ENCODE results near the gene RPLP1. TPM values are rescaled to one million over a fixed set of nuclear protein-coding genes. Genes with fewer than 3 reads are reported as not detected.
"Not testable (repeated sequence)": the region's sequence is repeated elsewhere in the genome, so short reads cannot be mapped to it uniquely, and the experiment has no call there.

Gene RPLP1
- total RNA-seq, 1 experiment from 2014 or later: 2,621 TPM

DNA sequence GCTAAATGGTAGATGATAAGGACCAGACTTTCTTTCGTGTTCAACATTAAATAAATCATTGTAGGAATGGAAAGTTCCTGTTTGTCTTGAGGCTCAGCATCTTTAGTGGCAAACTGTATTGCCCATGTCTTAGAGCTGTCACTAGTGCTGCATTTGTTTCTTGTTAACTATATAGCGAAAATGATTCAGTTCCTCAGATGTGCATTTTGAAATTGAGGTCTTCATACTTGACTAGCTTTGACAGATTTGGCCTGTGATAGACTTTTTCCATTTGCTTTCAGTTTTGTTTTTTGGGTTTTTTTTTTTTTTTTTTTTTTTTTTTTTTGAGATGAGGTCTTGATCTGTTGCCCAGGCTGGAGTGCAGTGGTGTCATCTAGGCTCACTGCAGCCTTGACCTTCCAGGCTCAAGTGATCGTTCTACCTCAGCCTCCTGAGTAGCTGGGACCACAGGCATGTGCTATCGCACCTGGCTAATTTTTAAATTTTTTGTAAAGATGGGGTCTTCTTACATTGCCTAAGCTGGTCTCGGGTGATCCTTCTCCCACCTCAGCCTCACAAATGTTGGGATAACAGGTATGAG is 9.5 kb upstream of the RPLP1 start:
- TF ChIP-seq, protein P1, sequence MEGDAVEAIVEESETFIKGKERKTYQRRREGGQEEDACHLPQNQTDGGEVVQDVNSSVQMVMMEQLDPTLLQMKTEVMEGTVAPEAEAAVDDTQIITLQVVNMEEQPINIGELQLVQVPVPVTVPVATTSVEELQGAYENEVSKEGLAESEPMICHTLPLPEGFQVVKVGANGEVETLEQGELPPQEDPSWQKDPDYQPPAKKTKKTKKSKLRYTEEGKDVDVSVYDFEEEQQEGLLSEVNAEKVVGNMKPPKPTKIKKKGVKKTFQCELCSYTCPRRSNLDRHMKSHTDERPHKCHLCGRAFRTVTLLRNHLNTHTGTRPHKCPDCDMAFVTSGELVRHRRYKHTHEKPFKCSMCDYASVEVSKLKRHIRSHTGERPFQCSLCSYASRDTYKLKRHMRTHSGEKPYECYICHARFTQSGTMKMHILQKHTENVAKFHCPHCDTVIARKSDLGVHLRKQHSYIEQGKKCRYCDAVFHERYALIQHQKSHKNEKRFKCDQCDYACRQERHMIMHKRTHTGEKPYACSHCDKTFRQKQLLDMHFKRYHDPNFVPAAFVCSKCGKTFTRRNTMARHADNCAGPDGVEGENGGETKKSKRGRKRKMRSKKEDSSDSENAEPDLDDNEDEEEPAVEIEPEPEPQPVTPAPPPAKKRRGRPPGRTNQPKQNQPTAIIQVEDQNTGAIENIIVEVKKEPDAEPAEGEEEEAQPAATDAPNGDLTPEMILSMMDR (IDR thresholded peaks at IDR 0.05; ENCODE audit: unreplicated experiment): no peak
- no peak for DNase-seq (ENCODE audit: unreplicated experiment)
- BruUV-seq (replicated peaks): no TSS peak
- intact Hi-C loops (cut with micrococcal nuclease): no loop called here
- no peaks in the 10 kb centered on the region for H3K9me3 Mint-ChIP-seq (ENCODE audit: unreplicated experiment)
- CTCF ChIA-PET: interaction anchor here (0.7 kb wide), 2 partner anchors 19 to 50 kb away, joined by 3 to 4 read pairs; no protein-coding TSS in a partner anchor
- H3K36me3 Mint-ChIP-seq (ENCODE audit: insufficient read depth, unreplicated experiment): peaks cover 56% of the 10 kb centered on the region
- H3K4me1 Mint-ChIP-seq (ENCODE audit: insufficient read depth, unreplicated experiment): no peaks in the 10 kb centered on the region
- H3K27me3 Mint-ChIP-seq (ENCODE audit: insufficient read depth, unreplicated experiment): no peaks in the 10 kb centered on the region
- POLR2A ChIA-PET: interaction anchor here (1.0 to 2.9 kb wide), 2 partner anchors 10 to 27 kb away, joined by 5 to 20 read pairs; partner anchors contain the start of gene RPLP1
- H3K27ac Mint-ChIP-seq (ENCODE audit: low read depth, unreplicated experiment): peak overlapping the region; percentile 19
- no peak overlapping the region for H3K4me3 Mint-ChIP-seq (ENCODE audit: unreplicated experiment)

DNA sequence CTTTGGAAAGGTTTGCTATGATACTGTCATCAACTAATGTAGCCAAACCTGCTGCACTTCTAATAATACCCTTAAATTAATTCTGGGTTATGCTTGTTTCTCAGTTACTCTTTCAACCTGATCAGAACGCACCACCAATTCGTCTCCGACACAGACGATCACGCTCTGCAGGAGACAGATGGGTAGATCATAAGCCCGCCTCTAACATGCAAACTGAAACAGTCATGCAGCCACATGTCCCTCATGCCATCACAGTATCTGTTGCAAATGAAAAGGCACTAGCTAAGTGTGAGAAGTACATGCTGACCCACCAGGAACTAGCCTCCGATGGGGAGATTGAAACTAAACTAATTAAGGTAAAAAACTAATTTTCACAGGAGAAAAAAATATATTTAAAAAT is 7.9 kb upstream of the RPLP1 start:
- BruUV-seq (replicated peaks): no TSS peak
- peak overlapping the region; percentile 35 for H3K27ac Mint-ChIP-seq (ENCODE audit: low read depth, unreplicated experiment)
- TF ChIP-seq, protein P1 (IDR thresholded peaks at IDR 0.05; ENCODE audit: unreplicated experiment): no peak
- ChIA-PET CTCF (interaction anchor here (0.7 to 1.0 kb wide), 2 partner anchors 50 to 597 kb away, joined by 3 read pairs; no protein-coding TSS in a partner anchor), POLR2A (interaction anchor here (2.9 kb wide), 1 partner anchor 9 kb away, joined by 20 read pairs; the partner anchor contains the start of gene RPLP1)
- no peaks in the 10 kb centered on the region for H3K4me1 Mint-ChIP-seq (ENCODE audit: insufficient read depth, unreplicated experiment)
- H3K36me3 Mint-ChIP-seq (ENCODE audit: insufficient read depth, unreplicated experiment): peaks cover 41% of the 10 kb centered on the region
- intact Hi-C loops (cut with micrococcal nuclease): no loop called here
- no peaks in the 10 kb centered on the region for H3K9me3 Mint-ChIP-seq (ENCODE audit: unreplicated experiment)
- no peak overlapping the region for H3K4me3 Mint-ChIP-seq (ENCODE audit: unreplicated experiment)
- DNase-seq (ENCODE audit: unreplicated experiment): no peak
- no peaks in the 10 kb centered on the region for H3K27me3 Mint-ChIP-seq (ENCODE audit: insufficient read depth, unreplicated experiment)

DNA sequence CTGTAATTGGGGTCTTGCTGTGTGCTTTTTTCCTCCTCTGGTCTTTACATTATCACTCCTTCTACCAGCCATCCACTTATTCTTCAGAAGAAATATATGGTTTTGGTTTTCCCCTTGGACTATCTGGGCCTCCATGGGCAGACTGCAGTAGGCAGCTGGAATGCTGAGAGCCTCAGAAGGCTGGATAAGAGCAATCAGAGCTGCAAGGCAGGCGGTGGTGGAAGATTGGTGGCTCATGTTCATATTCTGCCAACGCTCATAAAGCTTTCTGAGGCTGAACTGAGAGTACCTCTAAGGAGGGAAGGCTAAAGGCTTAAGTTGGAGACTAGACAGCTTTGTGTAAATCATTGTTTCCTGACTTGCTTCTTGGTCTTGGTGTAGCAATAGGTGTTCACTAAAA is 5.7 kb upstream of the RPLP1 start:
- Mint-ChIP-seq H3K36me3 (ENCODE audit: insufficient read depth, unreplicated experiment) (peaks cover 31% of the 10 kb centered on the region), H3K4me3 (ENCODE audit: unreplicated experiment) (no peak overlapping the region), H3K4me1 (ENCODE audit: insufficient read depth, unreplicated experiment) (no peaks in the 10 kb centered on the region), H3K9me3 (ENCODE audit: unreplicated experiment) (no peaks in the 10 kb centered on the region), H3K27me3 (ENCODE audit: insufficient read depth, unreplicated experiment) (no peaks in the 10 kb centered on the region), H3K27ac (ENCODE audit: low read depth, unreplicated experiment) (no peak overlapping the region)
- TF ChIP-seq, protein P1 (IDR thresholded peaks at IDR 0.05; ENCODE audit: unreplicated experiment): no peak
- no TSS peak for BruUV-seq (replicated peaks)
- no peak for DNase-seq (ENCODE audit: unreplicated experiment)
- intact Hi-C loops (cut with micrococcal nuclease): no loop called here
- ChIA-PET CTCF (interaction anchor here (1.2 kb wide), 1 partner anchor 27 kb away, joined by 5 read pairs; no protein-coding TSS in a partner anchor), POLR2A (interaction anchor here (0.7 kb wide), 1 partner anchor 32 kb away, joined by 3 read pairs; no protein-coding TSS in a partner anchor)

DNA sequence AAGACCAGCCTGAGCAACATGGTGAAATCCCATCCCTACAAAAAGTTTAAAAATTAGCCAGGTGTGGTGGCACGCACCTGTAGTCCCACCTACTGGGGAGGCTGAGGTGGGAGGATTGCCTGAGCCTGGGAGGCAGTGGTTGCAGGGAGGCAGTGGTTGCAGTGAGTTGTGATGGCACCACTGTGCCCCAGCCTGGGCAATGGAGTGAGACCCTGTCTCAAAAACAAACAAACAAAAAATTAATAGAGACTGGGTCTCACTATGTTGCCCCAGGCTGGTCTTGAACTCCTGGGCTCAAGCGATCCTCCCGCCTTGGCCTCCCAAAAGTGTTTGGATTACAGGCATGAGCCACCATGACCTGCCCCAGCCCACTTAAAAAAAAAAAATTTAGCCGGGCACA is 2.4 kb upstream of the RPLP1 start:
- POLR2A ChIA-PET: interaction anchor here (0.7 to 4.0 kb wide), 4 partner anchors 9 to 650 kb away, joined by 3 to 52 read pairs (median 31); no protein-coding TSS in a partner anchor
- peaks cover 51% of the 10 kb centered on the region for H3K36me3 Mint-ChIP-seq (ENCODE audit: insufficient read depth, unreplicated experiment)
- not testable (repeated sequence) for H3K4me3 Mint-ChIP-seq (ENCODE audit: unreplicated experiment)

More for the DNA sequence above, 2.4 kb upstream of the RPLP1 start:
- H3K27ac Mint-ChIP-seq (ENCODE audit: low read depth, unreplicated experiment); intact Hi-C loops (cut with micrococcal nuclease); H3K9me3 Mint-ChIP-seq (ENCODE audit: unreplicated experiment); H3K27me3 Mint-ChIP-seq (ENCODE audit: insufficient read depth, unreplicated experiment); DNase-seq (ENCODE audit: unreplicated experiment); BruUV-seq (replicated peaks); H3K4me1 Mint-ChIP-seq (ENCODE audit: insufficient read depth, unreplicated experiment): not testable (repeated sequence)
- CTCF ChIA-PET: interaction anchor here (0.6 to 0.7 kb wide), 2 partner anchors 517 to 1045 kb away, joined by 3 to 5 read pairs; no protein-coding TSS in a partner anchor
